NCI-H1436 (cell line): ENCODE measurements around the gene LTBP2.

Experiments
- DNase-seq: peaks from one replicate; lab custom pipeline; 2025; lab: John Stamatoyannopoulos, UW

The LTBP2 gene

GRCh38 chr14:74526854-74527585 is 85.0 kb downstream of the LTBP2 start:
- no peak for DNase-seq

GRCh38 chr14:74525361-74525851 is 86.6 kb downstream of the LTBP2 start:
- DNase-seq, result no peak

GRCh38 chr14:74524812-74525135 is 87.3 kb downstream of the LTBP2 start:
- no peak for DNase-seq

GRCh38 chr14:74524076-74524811 is 87.8 kb downstream of the LTBP2 start:
- DNase-seq, result no peak

- no peak for DNase-seq
These were observed 89.3 kb downstream of the LTBP2 start for GRCh38 chr14:74522740-74523139.

GRCh38 chr14:74521756-74522155 is 90.3 kb downstream of the LTBP2 start:
- no peak for DNase-seq

- DNase-seq, result no peak
These were observed 92.5 kb downstream of the LTBP2 start for GRCh38 chr14:74519316-74520074.

GRCh38 chr14:74518221-74518620 is 93.8 kb downstream of the LTBP2 start:
- no peak for DNase-seq

- no peak for DNase-seq
These were observed 94.3 kb downstream of the LTBP2 start for GRCh38 chr14:74517731-74518130.

GRCh38 chr14:74516451-74517160 is 95.4 kb downstream of the LTBP2 start:
- no peak for DNase-seq

- no peak for DNase-seq
These were observed 96.1 kb downstream of the LTBP2 start for GRCh38 chr14:74515891-74516412.

GRCh38 chr14:74514471-74514941 is 97.5 kb downstream of the LTBP2 start:
- no peak for DNase-seq

GRCh38 chr14:74511966-74512830 is 99.8 kb downstream of the LTBP2 start:
- DNase-seq, result no peak

GRCh38 chr14:74510959-74511409 is 101.1 kb downstream of the LTBP2 start:
- DNase-seq, result no peak

- DNase-seq, result no peak
These were observed 101.7 kb downstream of the LTBP2 start for GRCh38 chr14:74510223-74510931.

- no peak for DNase-seq
These were observed 102.3 kb downstream of the LTBP2 start for GRCh38 chr14:74509587-74510222.

- DNase-seq, result no peak
These were observed 103.1 kb downstream of the LTBP2 start for GRCh38 chr14:74508844-74509428.

- no peak for DNase-seq
These were observed 103.7 kb downstream of the LTBP2 start for GRCh38 chr14:74508292-74508731.

- no peak for DNase-seq
These were observed 104.2 kb downstream of the LTBP2 start for GRCh38 chr14:74507840-74508239.
